ENCODE data around the gene ARPP19.
"Not testable (repeated sequence)": the region's sequence is repeated elsewhere in the genome, so short reads cannot be mapped to it uniquely, and the experiment has no call there.

The ARPP19 gene, protein sequence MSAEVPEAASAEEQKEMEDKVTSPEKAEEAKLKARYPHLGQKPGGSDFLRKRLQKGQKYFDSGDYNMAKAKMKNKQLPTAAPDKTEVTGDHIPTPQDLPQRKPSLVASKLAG

GRCh38 chr15:52568601-52569585 is at the start of gene ARPP19:
Gene ARPP19, minus strand, starts transcription at chr15:52569030. Its CDS starts 138 bp downstream, at chr15:52568892.
- peak; percentile 71 for DNase-seq

DNA sequence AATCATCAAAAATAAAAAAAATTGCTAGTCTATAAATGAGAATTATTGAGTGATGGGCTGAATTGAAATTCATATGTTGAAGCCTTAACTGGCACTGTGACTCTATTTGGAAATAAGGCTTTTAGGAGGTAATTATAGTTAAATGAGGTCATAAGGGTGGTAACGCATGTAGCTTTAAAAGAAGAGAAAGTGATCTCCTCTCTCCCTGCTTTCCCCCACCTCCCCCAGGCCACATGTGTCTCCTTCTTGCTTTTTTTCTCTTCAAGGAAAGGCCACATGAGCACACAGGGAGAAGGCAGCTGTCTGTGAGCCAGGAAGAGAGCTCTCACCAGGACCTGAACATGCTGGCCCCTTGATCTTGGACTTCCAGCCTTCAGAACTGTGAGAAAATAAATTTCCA is 48.2 kb upstream of the ARPP19 start:
- no peak for DNase-seq

GRCh38 chr15:52615302-52615701 is 46.5 kb upstream of the ARPP19 start:
- no peak for DNase-seq

- no peak for DNase-seq
Measured at GRCh38 chr15:52609593-52609992, 40.8 kb upstream of the ARPP19 start.

GRCh38 chr15:52584414-52584813 is 15.6 kb upstream of the ARPP19 start:
- no peak for DNase-seq

- DNase-seq: no peak
Measured at GRCh38 chr15:52579852-52580251, 11.0 kb upstream of the ARPP19 start.

- DNase-seq: no peak
Measured at GRCh38 chr15:52576692-52577091, 7.9 kb upstream of the ARPP19 start.

DNA sequence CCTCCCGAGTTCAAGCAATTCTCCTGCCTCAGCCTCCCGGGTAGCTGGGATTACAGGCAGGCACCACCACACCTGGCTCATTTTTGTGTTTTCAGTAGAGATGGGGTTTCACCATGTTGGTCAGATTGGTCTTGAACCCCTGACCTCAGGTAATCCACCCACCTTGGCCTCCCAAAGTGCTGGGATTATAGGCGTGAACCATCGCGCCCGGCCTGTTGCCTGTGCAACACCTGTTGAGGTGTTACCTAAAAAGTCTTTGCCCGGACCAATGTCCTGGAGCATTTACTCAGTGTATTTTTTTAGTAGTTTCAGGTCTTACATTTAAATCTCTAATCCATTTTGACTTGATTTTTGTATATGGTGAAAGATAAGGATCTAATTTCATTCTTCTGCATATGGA is 6.7 kb upstream of the ARPP19 start:
- not testable (repeated sequence) for DNase-seq

- no peak for DNase-seq
Measured at GRCh38 chr15:52575072-52575471, 6.2 kb upstream of the ARPP19 start.

DNA sequence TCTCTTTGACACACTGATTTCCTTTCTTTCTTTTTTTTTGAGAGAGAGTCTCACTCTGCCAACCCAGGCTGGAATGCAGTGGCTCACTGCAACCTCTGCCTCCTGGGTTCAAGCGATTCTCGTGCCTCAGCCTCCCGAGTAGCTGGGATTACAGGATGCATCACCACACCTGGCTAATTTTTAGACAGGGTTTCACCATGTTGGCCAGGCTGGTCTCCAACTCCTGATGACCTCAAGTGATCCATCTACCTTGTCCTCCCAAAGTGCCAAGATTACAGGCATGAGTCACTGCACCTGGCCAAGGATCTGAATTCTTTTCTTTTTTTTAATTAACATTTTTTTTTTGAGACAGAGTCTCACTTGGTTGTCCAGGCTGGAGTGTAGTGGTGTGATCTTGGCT is 5.8 kb upstream of the ARPP19 start:
- not testable (repeated sequence) for DNase-seq

- peak; percentile 41 for DNase-seq
Measured at GRCh38 chr15:52567871-52568600, 794 bp downstream of the ARPP19 start.

GRCh38 chr15:52566889-52567288 is 1.9 kb downstream of the ARPP19 start:
- DNase-seq: no peak

DNA sequence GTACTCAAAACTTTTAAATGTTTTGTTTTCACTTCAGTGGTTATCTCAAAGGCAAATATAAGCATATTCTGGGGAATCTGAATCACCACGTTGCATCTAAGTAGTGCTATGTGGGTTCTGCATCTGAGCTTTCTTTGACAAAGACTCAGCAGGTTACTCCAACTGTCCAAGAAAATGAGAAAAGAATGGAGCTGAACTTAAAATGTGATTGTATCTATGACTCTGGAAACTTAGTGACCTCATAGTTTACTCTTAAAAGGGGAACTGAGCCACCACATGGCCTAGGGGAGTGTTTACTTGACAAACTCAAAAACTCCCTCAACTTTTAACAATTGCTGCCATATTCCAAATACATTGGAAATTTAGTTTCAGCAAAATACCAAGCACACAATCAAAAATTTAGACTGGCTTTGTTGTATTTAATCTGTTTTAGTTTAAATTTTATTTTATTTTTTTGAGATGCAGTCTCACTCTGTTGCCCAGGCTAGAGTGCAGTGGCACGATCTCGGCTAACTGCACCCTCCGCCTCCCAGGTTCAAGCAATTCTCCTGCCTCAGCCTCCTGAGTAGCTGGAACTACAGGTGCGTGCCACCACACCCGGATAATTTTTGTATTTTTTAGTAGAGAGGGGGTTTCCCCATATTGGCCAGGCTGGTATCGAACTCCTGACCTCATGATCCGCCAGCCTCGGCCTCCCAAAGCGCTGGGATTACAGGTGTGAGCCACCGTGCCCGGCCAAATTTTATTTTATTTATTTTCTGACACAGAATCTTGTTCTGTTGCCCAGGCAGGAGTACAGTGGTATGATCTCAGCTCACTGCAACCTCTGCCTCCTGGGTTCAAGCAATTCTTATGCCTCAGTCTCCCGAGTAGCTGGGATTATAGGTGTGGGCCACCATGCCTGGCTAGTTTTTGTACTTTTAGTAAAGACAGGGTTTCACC is 3.1 kb downstream of the ARPP19 start:
- DNase-seq: not testable (repeated sequence)

GRCh38 chr15:52563501-52564060 is 5.2 kb downstream of the ARPP19 start:
- no peak for DNase-seq

DNA sequence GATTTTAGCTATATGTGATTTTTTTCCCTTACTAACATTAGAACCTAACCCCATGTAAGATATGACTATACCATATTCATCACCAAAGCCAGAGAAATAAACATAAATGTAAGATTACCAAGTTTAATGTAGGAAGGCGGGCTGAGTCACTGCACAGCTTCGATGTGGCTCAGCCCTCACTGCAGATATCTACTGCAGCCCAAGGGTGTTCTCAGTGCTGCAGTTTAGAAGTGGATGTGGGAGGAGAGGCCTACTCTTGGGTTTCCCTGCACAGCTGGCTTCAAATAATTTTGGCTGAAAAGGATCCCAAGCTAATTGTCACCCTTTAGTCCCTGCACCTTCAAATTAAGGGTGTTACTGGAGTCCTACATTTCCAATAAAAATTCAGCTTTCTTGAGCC is 9.3 kb downstream of the ARPP19 start:
- no peak for DNase-seq

DNA sequence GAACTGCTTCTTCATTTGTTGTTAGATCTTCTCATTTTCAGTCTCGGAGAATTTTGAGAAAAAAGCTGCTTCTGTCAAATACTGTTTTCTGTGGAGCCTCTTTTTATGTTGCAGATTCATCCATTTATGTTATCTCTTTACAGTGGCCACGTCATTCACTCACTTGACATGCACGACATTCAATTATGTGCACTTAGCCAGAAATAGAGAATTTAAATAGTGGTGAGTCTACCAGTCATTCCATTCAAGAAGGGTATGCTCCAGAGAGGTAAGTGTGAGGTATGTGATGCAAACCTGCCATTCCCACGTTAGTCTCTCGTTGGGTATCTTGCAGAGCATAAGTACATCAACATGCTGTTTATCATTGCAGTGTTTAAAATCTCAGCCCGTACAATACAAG is 9.8 kb downstream of the ARPP19 start:
- no peak for DNase-seq

- DNase-seq: no peak
Measured at GRCh38 chr15:52558196-52558595, 10.6 kb downstream of the ARPP19 start.

- no peak for DNase-seq
Measured at GRCh38 chr15:52557274-52557641, 11.6 kb downstream of the ARPP19 start.

GRCh38 chr15:52556524-52557273 is 12.1 kb downstream of the ARPP19 start:
- no peak for DNase-seq

GRCh38 chr15:52552303-52552702 is 16.5 kb downstream of the ARPP19 start:
- no peak for DNase-seq

DNA sequence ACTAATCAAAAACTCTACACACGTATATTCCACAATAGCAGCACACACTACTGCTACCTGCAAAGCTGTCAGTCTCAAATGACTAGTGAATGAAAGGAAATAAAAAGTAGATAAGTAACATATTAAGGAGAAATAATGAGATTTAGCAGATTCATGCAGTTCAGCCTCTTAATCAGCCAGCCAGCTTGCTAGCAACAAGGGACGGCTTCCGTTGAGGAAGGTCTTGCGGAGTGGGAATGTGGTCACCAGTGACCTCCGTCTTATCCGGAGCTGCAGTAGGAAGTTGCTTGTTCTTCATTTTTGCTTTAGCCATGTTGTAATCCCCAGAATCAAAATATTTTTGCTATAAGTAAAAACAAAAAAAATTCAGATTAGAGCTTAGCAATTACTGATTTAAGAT is 17.1 kb downstream of the ARPP19 start:
- no peak for DNase-seq
